Measurements from ENCODE around the gene REV1. TPM values are rescaled to one million over a fixed set of nuclear protein-coding genes. Genes with fewer than 3 reads are reported as not detected.

REV1 gene
- total and polyA plus RNA-seq, 2 donors (not counting 3 experiments of a cell fraction or from before 2014, with no cell fraction given): 16.6 to 50.3 TPM

DNA sequence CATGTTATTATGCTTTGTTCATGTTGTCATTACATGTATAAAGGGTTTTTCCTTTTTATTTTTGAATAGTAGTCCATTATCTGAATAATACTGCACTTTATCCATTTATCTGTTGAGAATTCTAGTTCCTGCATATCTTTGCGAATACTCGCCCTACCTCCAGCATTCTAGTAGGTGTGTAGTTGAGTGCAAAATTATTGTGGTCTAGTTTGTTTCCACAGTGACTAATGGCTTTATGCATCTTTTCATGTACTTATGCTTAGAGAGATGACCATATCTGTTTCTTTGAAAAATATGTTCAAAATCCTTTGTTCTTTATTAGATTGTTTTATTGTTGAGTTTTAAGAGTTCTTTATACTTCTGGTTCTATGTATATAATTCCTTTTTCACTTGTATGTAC, 103.8 kb downstream of the REV1 start:
- intact Hi-C loops (cut with micrococcal nuclease) (no loop called here), dilution Hi-C loops (cut with MboI; ENCODE audit: extremely low pct_ligation_motif_present, low sequenced_read_pairs) (no loop called here)
- H3K9me3 ChIP-seq (replicated peaks; ENCODE audit: control insufficient read depth, insufficient read depth, low read length): no peaks in the 10 kb centered on the region
- no peak overlapping the region for H3K4me3 ChIP-seq (replicated peaks in 1 of 3; ENCODE audit: insufficient read depth in 1 of 3, low read depth in 1 of 3, low read length in 3 of 3)
- BruUV-seq (replicated peaks): no TSS peak
- TF ChIP-seq POLR2AphosphoS5 (IDR thresholded peaks at IDR 0.05; ENCODE audit: insufficient read depth, low read depth, low read length): no peak
- no peak for TF ChIP-seq GATA2 (IDR thresholded peaks at IDR 0.05; ENCODE audit: insufficient read depth, insufficient read length, low read depth, low read length)
- TF ChIP-seq POLR2A (IDR thresholded peaks at IDR 0.05; ENCODE audit: low read depth, low read length): no peak
- no peak for TF ChIP-seq MYC (IDR thresholded peaks at IDR 0.05; ENCODE audit: low read depth, low read length)
- no peak for TF ChIP-seq EZH2 (IDR thresholded peaks at IDR 0.05; ENCODE audit: borderline replicate concordance, low read depth, low read length, severe bottlenecking)
- TF ChIP-seq, protein P1, sequence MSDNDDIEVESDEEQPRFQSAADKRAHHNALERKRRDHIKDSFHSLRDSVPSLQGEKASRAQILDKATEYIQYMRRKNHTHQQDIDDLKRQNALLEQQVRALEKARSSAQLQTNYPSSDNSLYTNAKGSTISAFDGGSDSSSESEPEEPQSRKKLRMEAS (IDR thresholded peaks at IDR 0.05; ENCODE audit: insufficient read depth, insufficient read length): no peak
- TF ChIP-seq JUN (IDR thresholded peaks at IDR 0.05; ENCODE audit: borderline replicate concordance, insufficient read depth, insufficient read length, low read depth): no peak
- TF ChIP-seq, protein P2, sequence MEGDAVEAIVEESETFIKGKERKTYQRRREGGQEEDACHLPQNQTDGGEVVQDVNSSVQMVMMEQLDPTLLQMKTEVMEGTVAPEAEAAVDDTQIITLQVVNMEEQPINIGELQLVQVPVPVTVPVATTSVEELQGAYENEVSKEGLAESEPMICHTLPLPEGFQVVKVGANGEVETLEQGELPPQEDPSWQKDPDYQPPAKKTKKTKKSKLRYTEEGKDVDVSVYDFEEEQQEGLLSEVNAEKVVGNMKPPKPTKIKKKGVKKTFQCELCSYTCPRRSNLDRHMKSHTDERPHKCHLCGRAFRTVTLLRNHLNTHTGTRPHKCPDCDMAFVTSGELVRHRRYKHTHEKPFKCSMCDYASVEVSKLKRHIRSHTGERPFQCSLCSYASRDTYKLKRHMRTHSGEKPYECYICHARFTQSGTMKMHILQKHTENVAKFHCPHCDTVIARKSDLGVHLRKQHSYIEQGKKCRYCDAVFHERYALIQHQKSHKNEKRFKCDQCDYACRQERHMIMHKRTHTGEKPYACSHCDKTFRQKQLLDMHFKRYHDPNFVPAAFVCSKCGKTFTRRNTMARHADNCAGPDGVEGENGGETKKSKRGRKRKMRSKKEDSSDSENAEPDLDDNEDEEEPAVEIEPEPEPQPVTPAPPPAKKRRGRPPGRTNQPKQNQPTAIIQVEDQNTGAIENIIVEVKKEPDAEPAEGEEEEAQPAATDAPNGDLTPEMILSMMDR (IDR thresholded peaks at IDR 0.05; ENCODE audit: extremely low read depth in 1 of 2, insufficient read depth in 1 of 2, low read depth in 1 of 2, low read length in 2 of 2): no peak
- no peak for TF ChIP-seq FOS (IDR thresholded peaks at IDR 0.05; ENCODE audit: borderline replicate concordance, insufficient read depth, low read length)
- no peaks in the 10 kb centered on the region for H4K20me1 ChIP-seq (replicated peaks; ENCODE audit: control insufficient read depth, extremely low read depth, insufficient read depth, low read length)
- CTCF ChIA-PET: no interaction called here
- H3K27me3 ChIP-seq (ENCODE audit: control insufficient read depth in 2 of 2, insufficient read depth in 2 of 2, low read length in 2 of 2): no peaks in the 10 kb centered on the region
- FAIRE-seq (no peak), DNase-seq (ENCODE audit: low read depth, low spot score) (no peak)
- H3K4me1 ChIP-seq (ENCODE audit: control insufficient read depth, extremely low read depth, insufficient read depth, low read length): no peaks in the 10 kb centered on the region
- peaks cover 3% of the 10 kb centered on the region for H3K79me2 ChIP-seq (ENCODE audit: control insufficient read depth, insufficient read depth, low read length)
- POLR2A ChIA-PET: no interaction called here
- H3K36me3 ChIP-seq (ENCODE audit: control insufficient read depth in 2 of 2, extremely low read depth in 1 of 2, insufficient read depth in 2 of 2, low read length in 2 of 2): peaks cover 10% of the 10 kb centered on the region in 2 experiments
- no peaks in the 10 kb centered on the region for H3K9me1 ChIP-seq (replicated peaks; ENCODE audit: control insufficient read depth, extremely low read depth, insufficient read depth, low read length)
- no peak overlapping the region for H3K4me2 ChIP-seq (ENCODE audit: insufficient read depth, low read length)
- no peak overlapping the region for H2AFZ ChIP-seq (ENCODE audit: low read depth, low read length)
- no peak overlapping the region for H3K9ac ChIP-seq (replicated peaks; ENCODE audit: extremely low read depth, insufficient read depth, low read length)
- no peak overlapping the region for H3K27ac ChIP-seq (ENCODE audit: insufficient read depth, low read depth, low read length)
